ENCODE data around the gene GSDMA. TPM values are rescaled to one million over a fixed set of nuclear protein-coding genes. Genes with fewer than 3 reads are reported as not detected.

The GSDMA gene
- total RNA-seq, 1 donor from 2014 or later: not detected

DNA sequence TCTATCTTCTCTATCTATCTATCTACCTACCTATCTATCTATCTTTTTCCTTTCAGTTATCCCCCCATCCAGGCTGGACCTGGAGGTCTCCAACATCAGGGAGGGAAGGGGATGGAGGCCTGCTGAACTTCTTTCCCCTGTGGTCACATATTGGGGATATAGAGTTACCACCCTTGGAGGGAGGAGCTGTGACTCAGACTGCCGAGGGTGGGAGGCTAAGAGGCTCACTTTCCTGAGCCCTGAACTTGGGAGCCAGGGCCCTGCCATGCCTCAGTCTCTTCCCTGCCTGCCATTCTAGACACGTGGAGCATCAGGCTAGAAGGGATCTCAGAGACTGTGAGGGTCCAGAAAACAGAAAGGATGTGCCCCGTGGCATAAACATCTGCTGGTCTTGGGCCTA lies 26.9 kb upstream of the GSDMA start:
- TF ChIP-seq, protein P1, sequence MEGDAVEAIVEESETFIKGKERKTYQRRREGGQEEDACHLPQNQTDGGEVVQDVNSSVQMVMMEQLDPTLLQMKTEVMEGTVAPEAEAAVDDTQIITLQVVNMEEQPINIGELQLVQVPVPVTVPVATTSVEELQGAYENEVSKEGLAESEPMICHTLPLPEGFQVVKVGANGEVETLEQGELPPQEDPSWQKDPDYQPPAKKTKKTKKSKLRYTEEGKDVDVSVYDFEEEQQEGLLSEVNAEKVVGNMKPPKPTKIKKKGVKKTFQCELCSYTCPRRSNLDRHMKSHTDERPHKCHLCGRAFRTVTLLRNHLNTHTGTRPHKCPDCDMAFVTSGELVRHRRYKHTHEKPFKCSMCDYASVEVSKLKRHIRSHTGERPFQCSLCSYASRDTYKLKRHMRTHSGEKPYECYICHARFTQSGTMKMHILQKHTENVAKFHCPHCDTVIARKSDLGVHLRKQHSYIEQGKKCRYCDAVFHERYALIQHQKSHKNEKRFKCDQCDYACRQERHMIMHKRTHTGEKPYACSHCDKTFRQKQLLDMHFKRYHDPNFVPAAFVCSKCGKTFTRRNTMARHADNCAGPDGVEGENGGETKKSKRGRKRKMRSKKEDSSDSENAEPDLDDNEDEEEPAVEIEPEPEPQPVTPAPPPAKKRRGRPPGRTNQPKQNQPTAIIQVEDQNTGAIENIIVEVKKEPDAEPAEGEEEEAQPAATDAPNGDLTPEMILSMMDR (IDR thresholded peaks at IDR 0.05; ENCODE audit: unreplicated experiment): no peak
- Mint-ChIP-seq H3K9me3 (ENCODE audit: low read depth) (no peaks in the 10 kb centered on the region), H3K4me1 (ENCODE audit: low read depth) (peaks cover 7% of the 10 kb centered on the region), H3K36me3 (ENCODE audit: insufficient read depth) (no peaks in the 10 kb centered on the region), H3K27ac (no peak overlapping the region), H3K4me3 (ENCODE audit: low read depth) (no peak overlapping the region), H3K27me3 (no peaks in the 10 kb centered on the region)
- no peak for DNase-seq (ENCODE audit: low spot score, unreplicated experiment)

DNA sequence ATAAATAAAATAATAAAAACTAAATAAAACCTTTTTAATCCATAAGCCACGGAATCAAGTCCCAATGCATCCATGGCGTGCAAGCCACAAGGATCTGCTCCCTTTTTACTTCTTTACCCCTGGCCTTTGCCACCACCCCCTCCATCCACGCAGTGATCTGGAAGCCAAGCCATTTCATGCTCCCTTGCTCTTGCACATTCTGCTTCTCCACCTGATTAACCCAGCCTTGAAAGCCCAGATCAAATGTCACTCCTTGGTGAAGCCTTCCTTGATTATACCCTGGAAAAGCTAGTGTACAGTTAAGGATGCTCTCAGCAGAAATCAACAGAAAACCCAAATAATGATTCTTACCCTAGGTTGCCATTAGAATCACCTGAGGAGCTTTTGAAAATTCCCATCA lies 25.4 kb upstream of the GSDMA start:
- no peak overlapping the region for H3K27ac Mint-ChIP-seq
- H3K36me3 Mint-ChIP-seq (ENCODE audit: insufficient read depth): no peaks in the 10 kb centered on the region
- H3K4me1 Mint-ChIP-seq (ENCODE audit: low read depth): peaks cover 7% of the 10 kb centered on the region
- H3K9me3 Mint-ChIP-seq (ENCODE audit: low read depth): no peaks in the 10 kb centered on the region
- H3K4me3 Mint-ChIP-seq (ENCODE audit: low read depth): no peak overlapping the region
- TF ChIP-seq, protein P1 (IDR thresholded peaks at IDR 0.05; ENCODE audit: unreplicated experiment): no peak
- DNase-seq (ENCODE audit: low spot score, unreplicated experiment): no peak
- peaks cover 4% of the 10 kb centered on the region for H3K27me3 Mint-ChIP-seq

DNA sequence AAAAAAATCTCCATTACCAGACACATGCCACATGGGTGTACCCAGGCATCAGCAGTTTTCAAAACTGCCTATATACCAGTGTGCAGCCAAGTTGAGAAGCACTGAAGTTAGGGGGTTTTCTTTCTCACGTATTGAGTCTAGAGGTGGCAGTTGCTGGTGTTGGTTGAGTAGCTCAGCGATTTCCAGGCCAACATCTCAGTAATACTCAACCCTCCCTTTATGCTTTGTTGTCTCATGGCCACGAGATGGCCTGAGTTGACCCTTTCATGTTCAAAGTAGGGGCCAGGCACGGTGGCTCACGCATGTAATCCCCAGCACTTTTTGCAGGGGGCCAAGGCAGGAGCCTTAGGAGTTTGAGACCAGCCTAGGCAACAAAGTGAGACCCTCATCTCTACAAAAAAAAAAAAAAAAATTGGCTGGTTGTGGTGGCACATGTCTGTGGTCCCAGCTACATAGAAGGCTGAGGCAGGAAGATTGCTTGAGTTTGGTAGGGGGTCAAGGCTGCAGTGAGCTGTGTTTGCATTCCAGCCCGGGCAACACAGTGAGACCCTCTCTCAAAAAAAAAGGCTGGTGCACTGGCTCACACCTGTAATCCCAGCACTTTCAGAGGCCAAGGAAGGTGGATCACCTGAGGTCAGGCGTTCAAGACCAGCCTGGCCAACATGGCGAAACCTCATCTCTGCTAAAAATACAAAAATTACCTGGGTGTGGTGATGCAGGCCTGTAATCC lies 24.5 kb upstream of the GSDMA start:
- H3K27me3 Mint-ChIP-seq: peaks cover 5% of the 10 kb centered on the region
- no peaks in the 10 kb centered on the region for H3K9me3 Mint-ChIP-seq (ENCODE audit: low read depth)
- H3K4me1 Mint-ChIP-seq (ENCODE audit: low read depth): peaks cover 7% of the 10 kb centered on the region
- H3K36me3 Mint-ChIP-seq (ENCODE audit: insufficient read depth): no peaks in the 10 kb centered on the region
- no peak for DNase-seq (ENCODE audit: low spot score, unreplicated experiment)
- TF ChIP-seq, protein P1 (IDR thresholded peaks at IDR 0.05; ENCODE audit: unreplicated experiment): no peak
- H3K4me3 Mint-ChIP-seq (ENCODE audit: low read depth): no peak overlapping the region
- no peak overlapping the region for H3K27ac Mint-ChIP-seq

DNA sequence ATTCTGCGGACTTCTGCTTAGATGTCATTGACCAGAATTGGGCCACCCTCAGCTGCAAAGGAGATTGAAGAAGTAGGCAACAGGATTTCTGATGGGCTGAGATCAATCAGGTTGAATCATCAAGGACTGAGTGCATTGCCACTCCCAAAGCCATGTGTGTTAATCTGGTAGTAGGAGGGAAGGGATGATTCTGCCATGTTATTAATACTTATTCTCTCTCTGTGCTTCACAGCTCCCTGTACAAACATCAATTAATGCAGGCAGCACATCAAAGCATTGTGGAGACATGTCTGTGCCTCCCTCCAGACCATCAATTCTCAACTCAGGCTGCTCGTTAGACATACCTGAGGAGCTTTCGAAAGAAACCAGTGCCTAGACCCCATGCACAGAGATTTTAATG lies 23.7 kb upstream of the GSDMA start:
- H3K4me3 Mint-ChIP-seq (ENCODE audit: low read depth): no peak overlapping the region
- no peak overlapping the region for H3K27ac Mint-ChIP-seq
- DNase-seq (ENCODE audit: low spot score, unreplicated experiment): no peak
- no peaks in the 10 kb centered on the region for H3K9me3 Mint-ChIP-seq (ENCODE audit: low read depth)
- H3K4me1 Mint-ChIP-seq (ENCODE audit: low read depth): peaks cover 6% of the 10 kb centered on the region
- TF ChIP-seq, protein P1 (IDR thresholded peaks at IDR 0.05; ENCODE audit: unreplicated experiment): no peak
- peaks cover 5% of the 10 kb centered on the region for H3K27me3 Mint-ChIP-seq
- no peaks in the 10 kb centered on the region for H3K36me3 Mint-ChIP-seq (ENCODE audit: insufficient read depth)

DNA sequence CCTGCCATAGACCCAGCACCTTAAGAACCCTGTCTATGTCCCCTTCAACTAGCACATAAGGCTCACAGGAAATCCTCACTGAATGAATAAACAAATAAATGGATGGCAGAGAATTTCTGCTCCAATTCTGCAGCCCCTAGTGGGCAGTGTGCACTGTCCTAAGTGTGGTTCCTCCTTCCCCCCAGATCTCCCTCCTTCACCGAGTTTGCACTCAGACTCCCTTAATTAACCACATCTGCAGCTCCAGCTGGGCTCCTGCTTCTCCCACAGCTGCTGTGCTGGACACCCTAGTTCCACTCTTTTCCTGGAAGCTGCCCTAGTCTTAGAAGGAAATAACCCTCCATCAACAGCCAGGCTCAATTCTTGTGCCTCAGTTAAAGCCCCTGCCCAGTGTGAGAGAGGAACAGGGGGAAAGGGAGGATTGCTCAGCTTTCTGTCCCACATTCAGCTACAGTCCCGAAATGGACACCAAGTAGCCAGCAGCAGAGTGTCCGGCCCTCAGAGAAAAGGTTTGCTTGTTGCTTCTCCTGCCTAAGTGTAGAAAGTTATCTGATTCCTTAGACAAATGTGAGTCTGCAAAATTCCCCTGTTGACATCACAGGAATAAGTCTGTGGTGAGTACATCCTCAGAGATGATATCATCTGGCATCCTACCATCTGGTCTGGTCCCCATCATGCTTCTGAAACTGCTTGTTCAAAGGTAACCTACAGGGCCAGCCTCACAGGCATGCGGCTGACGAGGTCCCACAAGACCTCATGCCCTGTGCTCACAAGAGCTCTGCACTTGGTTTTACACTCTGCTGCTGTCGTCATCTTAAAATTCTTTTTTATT lies 23.0 kb upstream of the GSDMA start:
- Mint-ChIP-seq H3K9me3 (ENCODE audit: low read depth) (no peaks in the 10 kb centered on the region), H3K36me3 (ENCODE audit: insufficient read depth) (no peaks in the 10 kb centered on the region), H3K4me1 (ENCODE audit: low read depth) (peaks cover 2% of the 10 kb centered on the region), H3K27me3 (peaks cover 5% of the 10 kb centered on the region), H3K27ac (no peak overlapping the region), H3K4me3 (ENCODE audit: low read depth) (no peak overlapping the region)
- TF ChIP-seq, protein P1 (IDR thresholded peaks at IDR 0.05; ENCODE audit: unreplicated experiment): peak; percentile 39
- no peak for DNase-seq (ENCODE audit: low spot score, unreplicated experiment)
